ENCODE data around the gene GJB6.
"Not testable (repeated sequence)": the region's sequence is repeated elsewhere in the genome, so short reads cannot be mapped to it uniquely, and the experiment has no call there.

The GJB6 gene

DNA sequence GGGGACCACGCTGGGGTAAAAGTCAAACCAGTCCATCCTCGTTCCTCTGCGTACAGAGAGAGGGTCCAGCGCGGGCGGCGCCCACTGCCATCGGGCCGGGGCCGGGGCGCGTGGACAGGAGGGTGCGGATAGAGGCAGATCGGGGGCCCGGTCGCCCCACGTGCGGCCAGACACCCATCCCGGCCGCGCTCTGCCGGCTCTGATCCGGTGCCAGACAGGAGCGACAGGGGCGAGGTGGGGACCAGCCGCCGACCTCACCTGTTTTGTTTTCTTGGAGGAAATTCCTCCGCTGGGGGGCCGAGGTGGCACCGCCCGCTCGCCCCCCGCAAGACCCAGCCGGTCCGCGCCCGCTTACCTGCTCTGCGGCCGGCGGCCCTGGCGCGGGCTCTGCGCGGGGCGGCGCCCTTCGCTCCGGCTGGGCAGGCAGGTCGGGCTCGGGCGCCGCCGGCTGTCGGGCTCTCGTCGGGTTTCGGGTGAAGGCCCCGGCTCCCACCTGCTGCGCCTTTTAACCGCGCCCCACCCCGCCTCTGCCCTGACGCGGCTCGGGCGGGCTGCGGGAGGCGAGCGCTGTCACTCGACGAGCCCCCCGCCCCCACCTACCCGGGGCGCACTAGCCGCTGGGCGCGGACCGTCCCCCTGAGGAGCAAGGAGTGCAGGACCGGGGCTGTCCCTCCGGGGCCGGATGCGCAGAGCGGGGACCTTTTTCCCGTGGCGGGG, at the start of gene GJB6:
GJB6 (minus strand) TSS at position 481 of the 717 bp plus-strand sequence. CDS start 8,839 bp downstream, outside the sequence.
- peak; percentile 18 for DNase-seq (ENCODE audit: low read depth, low spot score)

DNA sequence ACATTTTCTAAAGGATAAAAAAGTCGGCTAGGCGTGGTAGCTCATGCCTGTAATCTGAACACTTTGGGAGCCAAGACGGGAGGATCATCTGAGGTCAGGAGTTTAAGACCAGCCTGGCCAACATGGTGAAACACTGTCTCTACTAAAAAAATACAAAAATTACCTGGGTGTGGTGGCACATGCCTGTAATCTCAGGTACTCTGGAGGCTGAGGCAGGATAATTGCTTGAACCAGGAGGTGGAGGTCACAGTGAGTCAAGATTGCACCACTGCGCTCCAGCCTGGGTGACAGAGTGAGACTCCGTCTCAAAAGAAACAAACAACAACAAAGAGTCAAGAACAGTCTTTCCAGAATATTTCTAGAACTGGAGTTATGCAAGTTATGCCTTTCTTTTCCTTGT, 44.8 kb upstream of the GJB6 start:
- DNase-seq (ENCODE audit: low read depth, low spot score): not testable (repeated sequence)

DNA sequence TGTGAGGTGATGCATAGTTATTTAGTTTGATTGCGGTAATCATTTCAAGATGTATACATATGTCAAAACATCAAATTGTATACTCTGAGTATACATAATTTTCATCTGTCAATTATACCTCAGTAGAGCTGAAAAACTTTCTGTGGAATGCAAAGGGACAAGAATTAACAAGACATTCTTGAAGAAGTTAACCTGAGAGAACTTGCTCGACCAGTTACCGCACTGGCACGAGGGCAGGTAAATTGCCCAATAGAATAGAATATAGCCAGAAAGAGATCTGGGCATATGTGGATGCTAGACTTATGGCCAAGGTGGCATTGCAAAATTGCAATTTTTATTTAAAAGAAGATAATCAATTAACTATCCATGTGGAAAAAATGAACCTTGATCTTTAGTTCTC, 42.3 kb upstream of the GJB6 start:
- DNase-seq (ENCODE audit: low read depth, low spot score): no peak

DNA sequence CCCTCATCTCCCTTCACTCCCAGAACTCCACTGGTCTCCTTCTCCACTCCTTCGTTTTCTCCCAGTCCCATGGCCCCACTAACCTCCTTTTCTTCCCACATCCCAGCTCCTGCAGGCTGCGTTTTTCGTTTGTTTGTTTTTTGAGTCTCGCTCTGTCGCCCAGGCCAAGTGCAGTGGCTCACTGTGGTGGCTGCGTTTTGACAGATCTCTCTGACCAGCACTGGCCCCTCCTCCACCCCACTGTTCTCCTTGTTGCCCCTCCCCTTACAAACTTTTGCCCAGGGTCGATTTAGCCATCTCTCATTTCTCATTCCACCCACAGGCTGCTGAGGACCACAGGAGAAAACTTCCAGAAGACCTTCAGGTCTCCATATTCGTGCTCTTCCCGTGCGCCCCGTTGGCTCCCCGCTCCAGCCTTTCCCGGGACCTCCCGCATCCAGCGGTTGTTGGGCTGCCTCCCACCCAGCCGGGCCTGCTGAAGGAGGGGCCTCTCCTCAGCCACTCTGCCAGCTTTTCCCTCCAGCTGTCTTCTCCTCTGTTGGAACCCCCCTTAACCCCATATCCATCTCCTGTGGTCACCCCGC, 40.6 kb upstream of the GJB6 start:
- DNase-seq (ENCODE audit: low read depth, low spot score): no peak

GRCh38 chr13:20272104-20272503, 40.0 kb upstream of the GJB6 start:
- DNase-seq (ENCODE audit: low read depth, low spot score): no peak

DNA sequence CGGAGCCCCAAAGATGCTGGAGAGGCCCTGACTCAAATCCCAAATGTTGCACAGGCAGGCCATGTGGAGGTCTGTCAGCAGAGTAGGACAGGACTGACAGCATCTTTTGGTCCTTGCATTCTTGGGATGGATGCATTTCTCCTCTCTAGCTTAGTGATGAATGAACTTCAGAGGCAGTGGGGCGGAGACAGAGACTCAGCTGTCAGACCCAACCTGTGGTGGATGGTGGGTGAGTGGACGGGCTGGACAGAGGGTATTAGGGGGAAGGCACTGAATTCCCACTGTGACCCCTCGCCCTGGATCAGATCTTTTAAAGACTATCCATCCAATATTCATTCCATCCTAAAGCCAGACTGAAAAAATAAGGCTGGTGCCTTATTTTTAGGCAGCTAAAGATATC, 39.3 kb upstream of the GJB6 start:
- no peak for DNase-seq (ENCODE audit: low read depth, low spot score)

DNA sequence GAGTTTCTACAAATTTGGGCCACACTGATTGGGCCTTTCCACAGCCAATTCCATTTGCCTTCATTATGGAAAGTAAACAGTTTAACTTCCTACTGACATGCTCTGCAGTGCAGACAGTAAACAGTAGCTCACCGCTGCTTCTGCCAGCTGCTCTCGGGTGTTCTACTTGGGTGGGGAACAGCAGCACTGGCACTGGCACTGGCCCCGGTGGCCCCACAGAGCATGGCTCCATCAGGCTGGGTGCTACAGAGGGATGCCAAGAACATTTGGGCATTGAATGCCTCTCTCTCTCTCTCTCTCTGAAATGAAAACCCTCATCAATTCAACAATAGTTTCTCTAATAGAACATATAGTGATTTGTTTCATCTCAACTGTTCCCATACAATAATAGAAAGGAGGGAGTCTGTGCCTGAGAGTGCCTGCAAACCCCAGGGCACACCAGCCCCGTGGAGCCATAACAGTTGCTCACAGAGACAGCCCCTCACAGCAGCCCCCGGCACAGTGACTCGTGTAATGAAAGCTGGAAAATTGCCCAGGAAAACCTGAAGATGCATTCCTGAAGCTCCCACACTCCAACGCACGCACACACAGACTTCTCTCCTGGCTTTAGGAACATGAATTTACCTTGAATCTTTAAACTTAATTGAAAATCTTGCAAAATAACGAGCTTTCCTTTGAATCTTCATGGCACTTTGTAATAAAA, 38.2 kb upstream of the GJB6 start:
- DNase-seq (ENCODE audit: low read depth, low spot score): peak; percentile 72

DNA sequence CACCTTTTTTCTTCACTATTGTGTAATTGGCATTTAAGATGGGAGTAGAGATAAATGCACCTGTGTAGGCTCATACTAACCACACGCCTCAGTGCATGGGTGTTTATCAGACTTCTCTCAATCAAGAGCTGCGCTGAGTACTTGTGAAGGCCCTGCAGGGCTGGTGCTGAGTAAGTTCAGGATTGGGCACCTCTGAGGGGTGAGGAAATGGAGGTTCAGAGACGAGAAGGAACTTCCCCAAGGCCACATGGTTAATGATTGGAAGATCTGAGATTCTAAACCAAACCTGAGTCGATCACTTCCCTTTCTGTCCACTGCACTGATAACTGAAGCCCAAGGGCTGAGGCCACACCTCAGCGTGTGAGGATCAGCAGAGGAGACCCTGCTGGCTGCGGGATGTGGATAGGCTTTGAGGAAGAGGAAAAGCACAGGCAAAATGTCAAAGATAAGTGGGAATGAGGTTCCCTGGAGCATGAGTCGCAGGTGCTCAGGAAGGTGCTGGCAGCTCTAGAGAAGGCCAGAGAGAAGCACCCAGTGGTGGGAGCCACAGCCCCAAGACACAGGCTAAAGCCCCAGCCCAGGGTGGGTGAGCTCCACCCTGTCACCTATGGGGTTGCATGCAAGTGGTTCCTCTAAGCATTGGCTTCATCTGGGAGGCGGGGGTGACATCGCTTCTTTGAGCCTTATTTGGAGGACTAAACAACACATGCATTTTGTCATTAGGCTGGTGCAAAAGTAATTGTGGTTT, 32.3 kb upstream of the GJB6 start:
- DNase-seq (ENCODE audit: low read depth, low spot score): no peak

GRCh38 chr13:20263393-20264044, 31.4 kb upstream of the GJB6 start:
- no peak for DNase-seq (ENCODE audit: low read depth, low spot score)

GRCh38 chr13:20258963-20259288, 26.8 kb upstream of the GJB6 start:
- DNase-seq (ENCODE audit: low read depth, low spot score): no peak

DNA sequence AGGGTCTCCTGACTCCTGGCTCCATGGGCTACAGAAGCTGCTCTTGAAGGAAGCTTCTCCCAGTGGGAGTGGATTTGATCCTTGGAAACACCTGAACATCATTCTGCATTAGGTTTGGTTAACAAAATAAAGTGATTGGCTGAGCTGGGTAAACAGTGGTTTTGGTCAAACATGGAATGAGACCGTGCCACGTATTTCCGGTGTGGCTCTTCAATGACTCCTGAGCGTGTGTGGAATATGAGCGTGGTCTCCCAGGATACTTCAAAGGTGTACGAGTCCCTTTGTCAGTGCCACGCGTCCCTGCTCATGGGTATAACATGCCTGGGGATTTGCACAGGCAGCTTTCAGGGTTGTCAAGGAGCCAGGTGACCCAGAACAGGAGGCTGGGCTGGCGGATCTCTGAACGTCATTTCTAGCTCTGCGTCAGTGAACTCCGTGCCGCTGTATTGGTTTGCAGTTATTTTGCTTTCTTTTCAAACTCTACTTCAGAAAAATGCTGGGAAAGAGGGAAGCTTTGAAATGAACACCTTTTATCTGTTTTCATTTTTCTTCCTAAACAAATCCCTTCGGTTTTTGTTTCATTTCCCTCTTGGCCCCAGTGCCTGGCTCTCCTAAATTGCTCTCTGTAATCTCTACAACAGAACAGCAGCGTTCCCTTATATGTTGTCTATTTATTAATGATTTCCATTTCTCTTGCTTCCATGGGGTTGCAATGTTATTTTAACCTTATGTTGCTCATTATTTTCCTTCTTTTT, 26.3 kb upstream of the GJB6 start:
- DNase-seq (ENCODE audit: low read depth, low spot score): no peak

DNA sequence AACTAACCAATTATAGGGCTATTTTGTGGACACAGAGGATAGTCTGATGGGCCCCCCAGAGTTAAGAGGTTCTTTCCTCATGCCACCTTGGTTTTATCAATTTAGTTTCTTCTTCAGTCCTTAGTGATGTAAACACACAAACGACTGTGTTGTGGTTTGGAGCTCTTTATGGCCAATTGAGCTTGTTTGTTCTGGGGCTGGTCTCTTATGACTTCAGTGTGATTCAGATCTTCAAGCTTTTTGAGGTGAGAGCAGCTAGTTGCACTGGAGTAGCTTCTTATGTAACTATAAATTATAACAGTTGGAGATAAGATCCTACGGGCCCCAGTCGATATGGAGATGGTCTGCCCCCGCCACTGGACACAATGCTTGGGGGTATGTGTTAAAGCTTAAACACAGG, 22.0 kb upstream of the GJB6 start:
- DNase-seq (ENCODE audit: low read depth, low spot score): no peak

DNA sequence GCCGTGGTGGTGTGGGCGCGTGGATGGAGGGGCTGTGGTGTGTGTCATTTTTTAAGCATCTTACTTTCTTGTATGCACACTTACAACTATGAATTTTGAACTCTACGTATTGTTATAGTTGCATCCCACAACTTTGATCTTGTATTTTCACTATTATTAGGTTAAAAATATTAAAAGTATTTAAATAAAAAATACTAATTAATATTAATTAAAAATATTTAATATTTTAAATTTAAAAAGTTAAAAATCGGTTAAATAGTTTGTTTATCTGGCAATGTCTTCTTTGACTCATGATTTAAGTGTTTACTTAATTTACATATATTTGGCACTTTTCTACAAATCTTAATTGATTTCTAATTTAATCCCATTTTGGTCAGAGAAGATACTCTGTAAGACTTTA, 17.8 kb upstream of the GJB6 start:
- no peak for DNase-seq (ENCODE audit: low read depth, low spot score)

- DNase-seq (ENCODE audit: low read depth, low spot score): no peak
Observed at GRCh38 chr13:20247963-20248362, 15.8 kb upstream of the GJB6 start.

DNA sequence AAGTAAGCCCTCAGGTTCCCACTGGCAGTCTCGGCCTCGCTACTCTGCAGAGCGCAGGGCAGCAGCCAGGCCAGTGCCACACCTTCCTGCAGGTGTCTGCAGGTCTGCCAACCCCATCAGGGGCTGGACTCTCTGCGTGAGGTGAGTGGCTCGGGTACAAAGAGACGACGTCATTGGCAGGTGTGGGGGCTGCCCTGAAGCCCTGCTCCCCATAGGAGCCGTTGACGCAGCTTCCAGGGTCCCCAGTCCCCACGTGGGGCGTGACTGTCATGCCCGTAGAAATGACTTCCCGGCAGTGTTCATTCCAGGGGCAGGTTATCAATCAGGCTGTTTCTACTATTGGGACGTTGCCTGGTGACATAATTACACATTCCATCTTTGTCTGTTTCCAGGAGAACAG, 15.3 kb upstream of the GJB6 start:
- no peak for DNase-seq (ENCODE audit: low read depth, low spot score)

GRCh38 chr13:20241593-20241992, 9.5 kb upstream of the GJB6 start:
- DNase-seq (ENCODE audit: low read depth, low spot score): no peak

- no peak for DNase-seq (ENCODE audit: low read depth, low spot score)
Observed at GRCh38 chr13:20239748-20240147, 7.6 kb upstream of the GJB6 start.

DNA sequence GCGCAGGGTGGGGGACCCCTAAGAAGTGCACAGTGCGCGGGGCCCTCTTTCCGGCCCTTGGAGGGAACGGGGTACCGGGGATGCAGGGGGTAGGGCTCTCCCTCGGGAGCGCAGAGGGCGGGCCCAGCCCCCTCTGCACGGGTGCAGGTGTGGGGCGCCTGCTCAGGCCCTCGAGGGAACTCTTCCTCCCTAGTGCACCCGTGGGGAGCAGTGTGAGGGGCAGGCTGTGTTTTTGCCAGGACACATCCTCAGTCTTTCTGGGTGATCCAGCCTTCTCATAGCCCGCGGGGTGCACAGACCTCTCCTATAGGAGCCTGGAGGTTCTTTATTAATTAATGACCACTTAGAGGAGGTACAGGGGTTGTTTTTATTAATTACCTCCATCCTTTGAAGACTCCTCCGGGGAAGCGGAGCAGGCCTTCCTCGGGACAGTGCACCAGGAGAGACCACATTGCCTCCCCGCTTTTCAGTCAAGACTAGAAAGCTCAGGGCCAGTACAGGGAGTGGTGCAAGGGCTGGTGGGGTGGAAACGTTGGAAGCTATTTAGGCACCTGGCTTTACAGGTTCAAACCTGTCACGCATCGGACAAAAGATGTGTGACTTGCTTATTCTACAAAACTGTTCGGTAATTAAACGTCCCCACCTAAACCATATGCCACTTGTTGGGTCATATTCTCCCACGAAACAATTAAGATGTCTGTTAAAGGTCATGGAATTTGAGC, 598 bp upstream of the GJB6 start:
- no peak for DNase-seq (ENCODE audit: low read depth, low spot score)

DNA sequence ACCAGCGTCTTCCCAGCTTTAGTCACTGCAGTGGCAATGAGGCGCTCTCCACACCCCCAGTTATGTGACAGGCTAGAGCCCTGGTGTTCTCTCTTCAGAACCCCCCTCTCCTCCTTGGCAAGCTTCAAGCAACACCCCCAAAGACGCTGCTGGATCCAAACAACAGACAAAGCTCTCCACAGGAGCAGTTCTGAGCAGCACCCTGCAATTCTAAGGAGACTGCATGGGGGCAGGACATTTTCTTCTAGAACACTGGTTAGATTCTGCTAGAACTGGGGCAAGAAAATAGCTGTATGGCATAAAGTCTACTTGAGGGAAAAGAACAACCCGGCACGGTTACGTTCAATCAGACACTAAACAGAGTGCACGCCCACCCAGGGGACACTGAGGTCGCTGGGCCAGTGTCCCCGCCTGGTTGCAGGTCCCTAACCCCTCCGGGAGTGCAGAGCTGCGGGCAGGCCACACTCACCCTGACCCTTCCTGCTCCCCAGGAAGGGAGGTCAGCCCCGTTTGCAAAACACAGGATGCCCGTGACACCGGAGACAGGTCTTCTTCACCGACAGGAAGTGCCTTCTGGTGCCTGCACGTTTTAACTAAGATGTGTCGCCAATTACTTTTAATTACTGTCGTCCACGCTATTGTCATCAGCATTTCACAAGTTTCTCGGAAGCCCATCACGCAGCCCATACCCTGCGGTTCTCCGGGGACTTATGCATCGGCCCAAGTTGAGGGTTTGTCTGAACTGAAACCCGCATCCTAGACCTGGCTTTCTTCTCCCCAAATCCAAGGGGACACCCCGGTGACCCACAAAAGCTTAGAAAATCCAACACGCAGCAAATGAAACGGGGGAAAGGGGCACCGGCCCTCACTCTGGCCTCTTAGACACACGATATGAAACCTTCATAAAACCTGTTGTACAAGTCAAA, 943 bp downstream of the GJB6 start:
- peak; percentile 2 for DNase-seq (ENCODE audit: low read depth, low spot score)
